Stimulated activated naive CD8-positive, alpha-beta T cell treated with anti-CD3 and anti-CD28 coated beads, Interleukin-15, Interleukin-2, amounts not matched to agents 100 ng/mL and 50 ng/mL, for 24 hours (primary cell): ENCODE results near the gene CDYL2.

Experiments
- H3K27ac Mint-ChIP-seq: one replicate; pipeline ENCODE4 v1.8.0; 2021; ENCODE audit warnings: mild to moderate bottlenecking, mixed read lengths
- H3K27me3 Mint-ChIP-seq: one replicate; pipeline ENCODE4 v1.8.0; 2021; ENCODE audit warnings: mixed read lengths
- H3K36me3 Mint-ChIP-seq: one replicate; pipeline ENCODE4 v1.8.0; 2021; ENCODE audit warnings: low read depth, mixed read lengths
- H3K4me1 Mint-ChIP-seq: one replicate; pipeline ENCODE4 v1.8.0; 2021; ENCODE audit warnings: low read depth, mixed read lengths
- H3K4me3 Mint-ChIP-seq: one replicate; pipeline ENCODE4 v1.8.0; 2021; ENCODE audit warnings: mild to moderate bottlenecking, mixed read lengths
- H3K9me3 Mint-ChIP-seq: one replicate; pipeline ENCODE4 v1.8.0; 2021; ENCODE audit warnings: mixed read lengths

The CDYL2 gene

GRCh38 chr16:80612461-80613017 lies 191.9 kb downstream of the CDYL2 start:
- Mint-ChIP-seq H3K4me3 (no peak overlapping the region), H3K27ac (no peak overlapping the region), H3K36me3 (peaks cover 4% of the 10 kb centered on the region), H3K4me1 (no peaks in the 10 kb centered on the region), H3K9me3 (peaks cover 3% of the 10 kb centered on the region), H3K27me3 (no peaks in the 10 kb centered on the region)

GRCh38 chr16:80611930-80612327 lies 192.5 kb downstream of the CDYL2 start:
- Mint-ChIP-seq H3K4me1 (peaks cover 2% of the 10 kb centered on the region), H3K4me3 (no peak overlapping the region), H3K27ac (no peak overlapping the region), H3K27me3 (no peaks in the 10 kb centered on the region), H3K9me3 (peaks cover 4% of the 10 kb centered on the region), H3K36me3 (peaks cover 10% of the 10 kb centered on the region)

- no peak overlapping the region for H3K27ac Mint-ChIP-seq
- H3K36me3 Mint-ChIP-seq, result peaks cover 16% of the 10 kb centered on the region
- peaks cover 8% of the 10 kb centered on the region for H3K4me1 Mint-ChIP-seq
- no peaks in the 10 kb centered on the region for H3K27me3 Mint-ChIP-seq
- H3K9me3 Mint-ChIP-seq, result peaks cover 10% of the 10 kb centered on the region
- H3K4me3 Mint-ChIP-seq, result no peak overlapping the region
Measured at GRCh38 chr16:80611171-80611929, 193.0 kb downstream of the CDYL2 start.

GRCh38 chr16:80610481-80611156 lies 193.8 kb downstream of the CDYL2 start:
- Mint-ChIP-seq H3K36me3 (peaks cover 18% of the 10 kb centered on the region), H3K4me3 (no peak overlapping the region), H3K27ac (no peak overlapping the region), H3K9me3 (peaks cover 12% of the 10 kb centered on the region), H3K4me1 (peaks cover 11% of the 10 kb centered on the region), H3K27me3 (no peaks in the 10 kb centered on the region)

GRCh38 chr16:80608946-80609345 lies 195.5 kb downstream of the CDYL2 start:
- Mint-ChIP-seq H3K36me3 (peaks cover 18% of the 10 kb centered on the region), H3K4me3 (no peak overlapping the region), H3K27ac (no peak overlapping the region), H3K9me3 (peaks cover 9% of the 10 kb centered on the region), H3K4me1 (peaks cover 11% of the 10 kb centered on the region), H3K27me3 (no peaks in the 10 kb centered on the region)

GRCh38 chr16:80607204-80607603 lies 197.2 kb downstream of the CDYL2 start:
- Mint-ChIP-seq H3K36me3 (peaks cover 18% of the 10 kb centered on the region), H3K4me1 (peaks cover 11% of the 10 kb centered on the region), H3K27ac (no peak overlapping the region), H3K27me3 (no peaks in the 10 kb centered on the region), H3K4me3 (no peak overlapping the region), H3K9me3 (peaks cover 9% of the 10 kb centered on the region)

- Mint-ChIP-seq H3K27ac (no peak overlapping the region), H3K36me3 (peaks cover 18% of the 10 kb centered on the region), H3K4me1 (peaks cover 19% of the 10 kb centered on the region), H3K4me3 (no peak overlapping the region), H3K9me3 (peaks cover 9% of the 10 kb centered on the region), H3K27me3 (no peaks in the 10 kb centered on the region)
Measured at GRCh38 chr16:80606221-80606766, 198.1 kb downstream of the CDYL2 start.

GRCh38 chr16:80604600-80605355 lies 199.6 kb downstream of the CDYL2 start:
- Mint-ChIP-seq H3K27ac (no peak overlapping the region), H3K27me3 (no peaks in the 10 kb centered on the region), H3K36me3 (peaks cover 18% of the 10 kb centered on the region), H3K4me3 (no peak overlapping the region), H3K4me1 (peaks cover 21% of the 10 kb centered on the region), H3K9me3 (peaks cover 9% of the 10 kb centered on the region)

- peaks cover 21% of the 10 kb centered on the region for H3K4me1 Mint-ChIP-seq
- peaks cover 18% of the 10 kb centered on the region for H3K36me3 Mint-ChIP-seq
- peaks cover 9% of the 10 kb centered on the region for H3K9me3 Mint-ChIP-seq
- no peak overlapping the region for H3K4me3 Mint-ChIP-seq
- H3K27ac Mint-ChIP-seq, result no peak overlapping the region
- H3K27me3 Mint-ChIP-seq, result no peaks in the 10 kb centered on the region
Measured at GRCh38 chr16:80602894-80603293, 201.5 kb downstream of the CDYL2 start.

GRCh38 chr16:80601182-80601581 lies 203.2 kb downstream of the CDYL2 start:
- Mint-ChIP-seq H3K4me3 (no peak overlapping the region), H3K27ac (no peak overlapping the region), H3K27me3 (peaks cover 7% of the 10 kb centered on the region), H3K9me3 (peaks cover 8% of the 10 kb centered on the region), H3K4me1 (peaks cover 12% of the 10 kb centered on the region), H3K36me3 (peaks cover 3% of the 10 kb centered on the region)

- peaks cover 3% of the 10 kb centered on the region for H3K36me3 Mint-ChIP-seq
- no peak overlapping the region for H3K4me3 Mint-ChIP-seq
- peaks cover 10% of the 10 kb centered on the region for H3K4me1 Mint-ChIP-seq
- no peak overlapping the region for H3K27ac Mint-ChIP-seq
- peaks cover 16% of the 10 kb centered on the region for H3K27me3 Mint-ChIP-seq
- H3K9me3 Mint-ChIP-seq, result peaks cover 10% of the 10 kb centered on the region
Measured at GRCh38 chr16:80599466-80599865, 204.9 kb downstream of the CDYL2 start.

GRCh38 chr16:80596507-80597207 lies 207.7 kb downstream of the CDYL2 start:
- Mint-ChIP-seq H3K4me3 (no peak overlapping the region), H3K27ac (no peak overlapping the region), H3K4me1 (peaks cover 14% of the 10 kb centered on the region), H3K36me3 (peaks cover 3% of the 10 kb centered on the region), H3K9me3 (peaks cover 10% of the 10 kb centered on the region), H3K27me3 (peaks cover 24% of the 10 kb centered on the region)

GRCh38 chr16:80594756-80595155 lies 209.6 kb downstream of the CDYL2 start:
- H3K4me3 Mint-ChIP-seq, result no peak overlapping the region
- no peak overlapping the region for H3K27ac Mint-ChIP-seq
- H3K9me3 Mint-ChIP-seq, result peaks cover 10% of the 10 kb centered on the region
- H3K27me3 Mint-ChIP-seq, result peaks cover 24% of the 10 kb centered on the region
- H3K36me3 Mint-ChIP-seq, result peaks cover 3% of the 10 kb centered on the region
- H3K4me1 Mint-ChIP-seq, result peaks cover 24% of the 10 kb centered on the region

- Mint-ChIP-seq H3K4me3 (no peak overlapping the region), H3K36me3 (peaks cover 3% of the 10 kb centered on the region), H3K4me1 (peaks cover 24% of the 10 kb centered on the region), H3K9me3 (peaks cover 16% of the 10 kb centered on the region), H3K27me3 (peaks cover 37% of the 10 kb centered on the region), H3K27ac (no peak overlapping the region)
Measured at GRCh38 chr16:80592273-80592672, 212.1 kb downstream of the CDYL2 start.
